Aorta (tissue), 5 donors: ENCODE data around the gene CALHM6. TPM values are rescaled to one million over a fixed set of nuclear protein-coding genes. Genes with fewer than 3 reads are reported as not detected.

Experiments
- ATAC-seq: fragments of 200-7000 bp; cut with Tn5 transposase; one replicate; pipeline ENCODE4 v1.9.1; 2022; ENCODE audit warnings: moderate library complexity; ENCODE audit not compliant: low FRiP score
- DNase-seq, 2 donors: peaks; one replicate each; pipeline ENCODE4 v3.0.0-alpha.2; 2020
- H3K27ac ChIP-seq, 2 donors: one replicate each; pipeline ENCODE4 v1.5.1; 2013; ENCODE audit warnings: low read length in 2 of 2, mild to moderate bottlenecking in 2 of 2, moderate library complexity in 2 of 2, control low read depth in 1 of 2, inconsistent platforms in 1 of 2, low read depth in 1 of 2
- H3K27me3 ChIP-seq, 2 donors: one replicate each; pipeline ENCODE4 v1.6.1; 2013; ENCODE audit warnings: control low read depth in 1 of 2, low read length in 1 of 2, mild to moderate bottlenecking in 1 of 2, moderate library complexity in 1 of 2; ENCODE audit not compliant: insufficient read depth in 2 of 2, control insufficient read depth in 1 of 2
- H3K36me3 ChIP-seq, 2 donors: one replicate each; pipeline ENCODE4 v1.6.1; 2013; ENCODE audit warnings: control low read depth in 1 of 2, low read length in 1 of 2, mild to moderate bottlenecking in 1 of 2; ENCODE audit not compliant: insufficient read depth in 2 of 2, control insufficient read depth in 1 of 2
- H3K4me1 ChIP-seq, 2 donors: one replicate each; pipeline ENCODE4 v1.6.1; 2013; ENCODE audit warnings: low read length in 2 of 2, control low read depth in 1 of 2, mild to moderate bottlenecking in 1 of 2, moderate library complexity in 1 of 2; ENCODE audit not compliant: insufficient read depth in 2 of 2, control insufficient read depth in 1 of 2
- H3K4me3 ChIP-seq, 2 donors: one replicate each; pipeline ENCODE4 v1.5.1; 2013; ENCODE audit warnings: low read length in 2 of 2, control low read depth in 1 of 2, mild to moderate bottlenecking in 1 of 2
- H3K9me3 ChIP-seq: one replicate; pipeline ENCODE4 v1.6.1; 2013; ENCODE audit warnings: mild to moderate bottlenecking, low read length; ENCODE audit not compliant: control insufficient read depth
- WGBS, 2 donors: extraction: QIAGEN DNeasy Blood & Tissue Kit; methylation state at CpG; one replicate each; pipeline ENCODE4 v1.1.7; 2013; 5-methylcytosine and 5-hydroxymethylcytosine counted together
- intact Hi-C, 2 donors: fragments of 100-400 bp; cut with DNase I; formaldehyde crosslinking; loops; one replicate each; pipeline versions ENCODE4 v1.14.2 to v1.15.0; 2022
- polyA plus RNA-seq, 2 donors: library from polyadenylated mRNA; stranded (reverse); fragments of 200-250 nt; gene quantifications; one replicate each; pipeline ENCODE4 v1.2.3, GENCODE V29; 2013
- total RNA-seq, 2 donors: library from RNA; stranded (reverse); fragmentation: NEBNext Ultra II Directional; extraction: Animal tissue kit (Norgen Biotek cat#: 25700); gene quantifications; one replicate each; pipeline ENCODE4 v1.2.1, GENCODE V29; 2021
- donor health status: healthy with polysubstance abuse.
- donor health status: Bipolar disorder and iron deficiency.
- donor health status: DM: no; HTN: no; CAD: no.
- donor health status: DM: no; HTN: no; CAD: no.
- donor health status: DM: yes; HTN: yes; CAD: no.

Gene CALHM6
- total and polyA plus RNA-seq, 4 donors, result 0.82 to 18.7 (median 3.8) TPM

DNA sequence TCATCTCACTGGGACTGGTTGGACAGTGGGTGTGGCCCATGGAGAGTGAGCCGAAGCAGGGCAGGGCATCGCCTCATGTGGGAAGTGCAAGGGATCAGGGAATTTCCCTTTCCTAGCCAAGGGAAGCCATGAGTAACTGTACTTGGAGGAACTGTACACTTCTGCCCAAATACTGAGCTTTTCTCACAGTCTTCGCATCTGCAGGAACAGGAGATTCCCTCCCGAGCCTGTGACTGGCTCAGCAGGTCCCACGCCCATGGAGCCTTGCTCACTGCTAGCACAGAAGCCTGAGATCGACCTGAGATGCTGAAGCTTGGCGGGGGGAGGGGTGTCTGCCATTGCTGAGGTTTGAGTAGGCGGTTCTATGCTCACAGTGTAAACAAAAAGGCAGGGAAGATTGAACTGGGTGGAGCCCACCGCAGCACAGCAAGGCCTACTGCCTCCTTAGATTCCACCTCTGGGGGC lies 39.8 kb downstream of the CALHM6 start:
- Histone ChIP-seq H3K27ac (no peak overlapping the region), H3K4me1 (no peaks in the 10 kb centered on the region), H3K36me3 (no peaks in the 10 kb centered on the region), H3K4me3 (no peak overlapping the region), H3K27me3 (peaks cover 0 to 1% of the 10 kb centered on the region in 2 donors), H3K9me3 (no peaks in the 10 kb centered on the region)
- ATAC-seq (no peak), DNase-seq (no peak)
- intact Hi-C loops, result no loop called here
- WGBS, 2 donors, result 75 to 82% methylated on average over 9 of the region's 9 CpGs

DNA sequence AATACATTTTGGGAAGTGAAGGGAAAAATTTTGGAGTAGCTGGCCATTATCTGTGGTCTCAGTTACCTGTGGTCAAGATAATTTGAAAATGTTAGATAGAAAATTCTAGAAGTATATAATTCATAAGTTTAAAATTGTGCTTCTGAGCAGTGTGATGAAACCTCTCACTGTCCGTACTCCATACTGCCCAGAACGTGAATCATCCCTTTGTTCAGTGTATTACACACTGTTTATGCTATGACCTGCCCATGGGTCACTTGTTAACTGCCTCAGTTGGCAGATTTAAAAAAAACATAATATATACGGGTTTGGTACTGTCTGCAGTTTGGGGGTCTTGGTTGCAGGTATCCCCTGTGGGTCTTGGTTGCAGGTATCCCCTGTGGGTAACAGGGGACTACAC lies 46.1 kb downstream of the CALHM6 start:
- H3K4me1 ChIP-seq, result no peaks in the 10 kb centered on the region

DNA sequence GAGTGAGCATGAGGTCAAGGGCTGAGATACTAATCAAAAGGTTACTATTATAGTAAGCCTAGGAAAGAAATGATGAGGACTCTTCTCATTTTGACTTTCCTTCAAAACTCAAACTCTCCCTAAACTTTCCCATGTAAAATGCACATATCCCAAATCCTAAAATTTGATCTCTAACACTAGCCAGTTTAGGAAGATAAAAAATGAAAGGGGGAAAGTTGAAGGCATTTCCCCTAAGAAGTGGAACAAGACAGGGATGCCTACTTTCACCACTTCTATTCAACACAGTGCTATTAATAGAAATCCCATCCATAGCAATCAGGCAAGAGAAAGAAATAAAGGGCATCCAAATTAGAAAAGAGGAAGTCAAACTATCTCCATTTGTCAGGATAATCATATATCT lies 47.4 kb downstream of the CALHM6 start:
- ATAC-seq, result no peak
- no peak overlapping the region for H3K27ac ChIP-seq

More for the DNA sequence above, 46.1 kb downstream of the CALHM6 start:
- DNase-seq (no peak), ATAC-seq (no peak)
- intact Hi-C loops, result no loop called here
- WGBS, 2 donors, result 85 to 90% methylated on average over 3 of the region's 3 CpGs
- Histone ChIP-seq H3K36me3 (no peaks in the 10 kb centered on the region), H3K27ac (no peak overlapping the region), H3K9me3 (no peaks in the 10 kb centered on the region), H3K4me3 (no peak overlapping the region), H3K27me3 (peaks cover 0 to 1% of the 10 kb centered on the region in 2 donors)

DNA sequence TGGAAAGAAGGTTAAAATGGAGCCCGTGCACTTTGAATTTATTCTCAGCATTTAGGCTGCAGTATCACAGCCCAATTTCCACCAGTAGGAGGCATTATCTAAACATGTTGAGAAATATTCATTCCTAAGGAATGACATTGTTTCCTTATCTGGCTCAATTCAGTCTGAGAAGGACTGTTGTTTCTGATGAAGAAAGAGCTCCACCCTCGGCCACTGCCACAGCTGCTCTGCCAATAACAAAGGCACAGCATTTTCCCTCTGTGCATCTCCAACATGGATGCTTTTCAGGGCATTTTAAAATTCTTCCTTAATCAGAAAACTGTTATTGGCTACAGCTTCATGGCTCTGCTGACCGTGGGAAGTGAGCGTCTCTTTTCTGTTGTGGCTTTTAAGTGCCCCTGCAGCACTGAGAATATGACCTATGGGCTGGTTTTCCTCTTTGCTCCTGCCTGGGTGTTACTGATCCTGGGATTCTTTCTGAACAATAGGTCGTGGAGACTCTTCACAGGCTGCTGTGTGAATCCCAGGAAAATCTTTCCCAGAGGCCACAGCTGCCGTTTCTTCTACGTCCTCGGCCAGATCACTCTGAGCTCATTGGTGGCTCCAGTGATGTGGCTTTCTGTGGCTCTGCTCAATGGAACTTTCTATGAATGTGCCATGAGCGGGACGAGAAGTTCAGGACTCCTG lies 50.4 kb downstream of the CALHM6 start, which contains the start of gene CALHM5:
Gene CALHM5, plus strand, starts transcription at position 216 of the 687 bp plus-strand sequence. Its CDS starts 58 bp downstream, at position 274.
- peak; percentile 65 to 79 for DNase-seq

More for the DNA sequence above, 47.4 kb downstream of the CALHM6 start:
- DNase-seq, result no peak
- Histone ChIP-seq H3K4me3 (no peak overlapping the region), H3K27me3 (peaks cover 0 to 1% of the 10 kb centered on the region in 2 donors), H3K36me3 (no peaks in the 10 kb centered on the region), H3K9me3 (no peaks in the 10 kb centered on the region), H3K4me1 (peaks cover 0 to 2% of the 10 kb centered on the region in 2 donors)
- intact Hi-C loops, result no loop called here

DNA sequence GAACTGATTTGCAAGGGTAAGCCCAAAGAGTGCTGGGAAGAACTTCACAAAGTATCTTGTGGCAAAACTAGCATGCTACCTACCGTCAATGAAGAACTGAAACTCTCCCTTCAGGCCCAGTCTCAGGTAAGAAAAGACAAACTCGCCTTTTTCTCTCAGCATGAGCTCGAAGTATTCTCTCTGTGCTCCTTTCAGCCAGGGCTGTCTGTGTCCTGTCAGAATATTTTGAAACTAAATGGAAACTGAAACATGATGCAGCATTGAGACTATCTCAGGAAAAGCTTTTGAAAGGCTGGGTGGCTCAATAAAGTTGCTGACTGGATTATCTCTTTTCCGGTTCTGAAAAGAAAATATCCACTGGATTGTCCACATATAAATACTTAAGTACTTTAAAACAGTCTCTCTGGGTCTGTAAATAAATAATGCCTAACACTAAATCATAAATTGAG lies 51.0 kb downstream of the CALHM6 start:
- DNase-seq (no peak), ATAC-seq (peak; percentile 31)
- intact Hi-C loops, result loop anchor here in 1 of 2 donors (5.0 kb wide), 1 partner anchor 235 kb away; the partner anchor contains the start of gene TSPYL1
- peaks cover 3 to 5% of the 10 kb centered on the region in 2 donors for H3K36me3 ChIP-seq
- H3K4me3 ChIP-seq, result peak overlapping the region; percentile 87 to 100
- WGBS, 2 donors, result 1 to 6% methylated on average over 4 of the region's 4 CpGs
- peaks cover 0 to 1% of the 10 kb centered on the region in 2 donors for H3K27me3 ChIP-seq
- no peaks in the 10 kb centered on the region for H3K9me3 ChIP-seq
- peaks cover 2 to 3% of the 10 kb centered on the region in 2 donors for H3K4me1 ChIP-seq
- H3K27ac ChIP-seq, result peak overlapping the region; percentile 36 to 99

More for the DNA sequence above, 50.4 kb downstream of the CALHM6 start, which contains the start of gene CALHM5:
- Histone ChIP-seq H3K4me1 (peaks cover 2 to 3% of the 10 kb centered on the region in 2 donors), H3K9me3 (no peaks in the 10 kb centered on the region), H3K36me3 (peaks cover 3 to 5% of the 10 kb centered on the region in 2 donors), H3K4me3 (peak within 1 kb of the TSS; percentile 87 to 100), H3K27ac (peak within 1 kb of the TSS; percentile 36 to 99), H3K27me3 (peaks cover 0 to 1% of the 10 kb centered on the region in 2 donors)
- 3 to 5% methylated on average over 10 of the region's 10 CpGs for WGBS, 2 donors
- intact Hi-C loops, result loop anchor here in 1 of 2 donors (2.0 to 5.0 kb wide), 2 partner anchors 141 to 234 kb away; partner anchors contain the start of genes DSE and TSPYL1
- peak; percentile 94 for ATAC-seq

DNA sequence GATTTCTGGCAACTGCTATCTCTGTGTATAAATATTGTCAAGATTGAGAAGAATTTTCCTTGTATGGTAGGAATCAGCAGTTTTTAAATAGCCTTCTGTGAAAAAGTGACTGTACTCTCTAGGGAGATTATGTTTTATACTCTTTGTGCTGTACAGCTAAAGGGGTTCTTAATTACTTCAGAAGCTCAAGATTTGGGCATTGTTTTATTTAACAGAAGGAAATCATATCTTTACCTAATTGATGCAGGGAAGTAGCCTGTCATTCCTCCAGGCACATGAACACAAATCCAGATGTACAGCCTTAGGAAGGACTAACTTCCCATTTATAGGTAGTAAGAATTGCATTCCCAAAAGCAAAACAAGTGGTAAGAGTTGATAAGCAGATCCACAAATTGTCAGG lies 51.6 kb downstream of the CALHM6 start:
- H3K9me3 ChIP-seq, result no peaks in the 10 kb centered on the region
- H3K36me3 ChIP-seq, result peaks cover 5 to 6% of the 10 kb centered on the region in 2 donors
- DNase-seq, result no peak
- no peaks in the 10 kb centered on the region for H3K27me3 ChIP-seq
- no peak for ATAC-seq
- intact Hi-C loops, result loop anchor here in 1 of 2 donors (5.0 kb wide), 1 partner anchor 235 kb away; the partner anchor contains the start of gene TSPYL1
- peaks cover 2 to 3% of the 10 kb centered on the region in 2 donors for H3K4me1 ChIP-seq
- H3K4me3 ChIP-seq, result peak overlapping the region; percentile 87 to 89
- H3K27ac ChIP-seq, result peak overlapping the region in 1 of 2 donors; percentile 28

Other genes with a start within 250 kb of the CALHM6 start
- 10 to 100 TPM; 15.7 to 18.4 TPM for gene TSPYL4, start 207.3 kb upstream of the CALHM6 start, total RNA-seq
- 10 to 100 TPM; 10.5 to 19.1 TPM for gene TSPYL4, start 207.3 kb upstream of the CALHM6 start, polyA plus RNA-seq
- gene TSPYL1, start 181.4 kb upstream of the CALHM6 start, total RNA-seq, result 10 to 100 TPM; 77.2 to 78.0 TPM
- gene TSPYL1, start 181.4 kb upstream of the CALHM6 start, polyA plus RNA-seq, result 10 to 100 TPM; 30.8 to 32.2 TPM
- gene DSE, start 90.4 kb upstream of the CALHM6 start, total RNA-seq, result 10 to 100 TPM; 49.8 to 96.7 TPM
- gene DSE, start 90.4 kb upstream of the CALHM6 start, polyA plus RNA-seq, result 10 to 100 TPM in 1 of 2 donors, 1 to 10 TPM in 1; 8.5 to 15.9 TPM
- 10 to 100 TPM; 11.5 to 15.4 TPM for gene CALHM5, start 50.3 kb downstream of the CALHM6 start, total RNA-seq
- 1 to 10 TPM; 4.0 to 8.0 TPM for gene CALHM5, start 50.3 kb downstream of the CALHM6 start, polyA plus RNA-seq
- under 1 TPM; 0.36 to 0.55 TPM for gene TRAPPC3L, start 84.3 kb downstream of the CALHM6 start, total RNA-seq
- 1 to 10 TPM in 1 of 2 donors, under 1 TPM in 1; 0.54 to 1.8 TPM for gene TRAPPC3L, start 84.3 kb downstream of the CALHM6 start, polyA plus RNA-seq
- not detected for gene CALHM4, start 92.4 kb downstream of the CALHM6 start, total RNA-seq
- under 1 TPM in 1 of 2 donors, not detected in 1; 0.26 TPM for gene CALHM4, start 92.4 kb downstream of the CALHM6 start, polyA plus RNA-seq
- gene RWDD1, start 110.1 kb downstream of the CALHM6 start, total RNA-seq, result 10 to 100 TPM; 40.2 to 41.9 TPM
- 100 to 1,000 TPM in 1 of 2 donors, 10 to 100 TPM in 1; 74.7 to 111 TPM for gene RWDD1, start 110.1 kb downstream of the CALHM6 start, polyA plus RNA-seq
- under 1 TPM; 0.48 to 0.68 TPM for gene RSPH4A, start 155.1 kb downstream of the CALHM6 start, total RNA-seq
- under 1 TPM in 1 of 2 donors, not detected in 1; 0.51 TPM for gene RSPH4A, start 155.1 kb downstream of the CALHM6 start, polyA plus RNA-seq
- 10 to 100 TPM; 11.4 TPM for gene ZUP1, start 207.4 kb downstream of the CALHM6 start, total RNA-seq
- gene ZUP1, start 207.4 kb downstream of the CALHM6 start, polyA plus RNA-seq, result 1 to 10 TPM; 4.6 to 7.1 TPM
- 10 to 100 TPM; 18.9 to 21.7 TPM for gene KPNA5, start 219.8 kb downstream of the CALHM6 start, total RNA-seq
- 1 to 10 TPM; 3.4 to 3.8 TPM for gene KPNA5, start 219.8 kb downstream of the CALHM6 start, polyA plus RNA-seq